GM21723 (cell line): Measurements from ENCODE around the gene TPT1.
A peak's percentile ranks its signal among the peaks of the same experiment; 100 is the strongest.
"Not testable (repeated sequence)": the region's sequence is repeated elsewhere in the genome, so short reads cannot be mapped to it uniquely, and the experiment has no call there.

Source experiments
- ATAC-seq: cut with Tn5 transposase; IDR thresholded peaks from one replicate; pipeline ENCODE4 v1.9.1; 2021; ENCODE audit warnings: mild to moderate bottlenecking, moderate library complexity; ENCODE audit not compliant: unreplicated experiment

The TPT1 gene

DNA sequence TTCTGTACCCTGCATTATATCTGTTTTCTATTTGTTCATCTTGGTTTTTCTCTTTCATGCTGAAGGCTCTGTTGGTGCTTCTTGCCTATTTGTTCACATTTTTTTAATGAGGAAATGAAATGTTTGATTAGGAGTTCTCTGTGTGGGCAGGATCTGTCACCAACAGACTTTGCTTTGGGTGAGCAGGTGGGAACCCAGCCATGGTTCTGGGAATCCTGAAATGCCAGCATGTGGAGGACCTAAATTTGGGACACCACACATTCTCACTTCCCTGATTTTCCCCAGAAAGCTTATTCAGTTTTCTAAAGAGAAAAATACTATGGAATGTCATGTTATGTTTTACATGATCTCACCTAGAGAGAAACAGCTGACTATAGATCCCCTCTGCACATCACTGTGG is 34.0 kb downstream of the TPT1 start:
- ATAC-seq = no peak

DNA sequence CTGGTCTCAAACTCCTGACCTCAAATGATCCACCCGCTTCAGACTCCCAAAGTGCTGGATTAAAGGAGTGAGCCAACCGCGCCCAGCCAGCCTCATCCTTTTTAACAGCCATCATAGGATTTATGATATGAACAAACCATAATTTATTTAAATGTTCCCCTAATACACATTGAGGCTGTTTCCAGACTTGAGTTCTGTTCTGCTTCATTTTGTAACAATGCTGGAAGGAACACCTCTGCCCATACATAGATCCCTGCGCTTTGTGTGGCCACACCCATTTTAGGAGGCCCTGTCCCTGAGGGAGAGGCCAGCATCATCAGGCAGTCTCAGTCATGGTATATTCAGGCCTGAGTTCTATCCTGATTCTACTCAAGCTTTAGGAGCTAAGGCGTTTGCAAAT is 35.9 kb downstream of the TPT1 start:
- no peak for ATAC-seq

DNA sequence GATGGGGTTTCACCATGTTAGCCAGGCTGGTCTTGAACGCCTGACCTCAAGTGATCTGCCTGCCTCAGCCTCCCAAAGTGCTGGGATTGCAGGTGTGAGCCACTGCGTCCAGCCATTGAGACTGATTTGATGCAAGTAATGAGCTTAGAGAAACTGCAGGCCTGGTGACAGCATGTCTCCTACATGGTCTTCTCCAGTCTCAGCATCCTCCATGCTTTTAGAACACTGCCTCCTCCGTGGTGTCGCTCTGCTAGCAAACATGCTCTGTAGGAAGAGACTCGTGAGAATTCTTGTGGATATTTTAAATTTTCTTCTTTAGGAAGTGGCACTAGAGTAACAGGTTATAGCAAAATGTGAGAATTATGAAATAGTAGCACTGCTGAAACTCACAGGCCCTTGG is 37.1 kb downstream of the TPT1 start:
- ATAC-seq = no peak

DNA sequence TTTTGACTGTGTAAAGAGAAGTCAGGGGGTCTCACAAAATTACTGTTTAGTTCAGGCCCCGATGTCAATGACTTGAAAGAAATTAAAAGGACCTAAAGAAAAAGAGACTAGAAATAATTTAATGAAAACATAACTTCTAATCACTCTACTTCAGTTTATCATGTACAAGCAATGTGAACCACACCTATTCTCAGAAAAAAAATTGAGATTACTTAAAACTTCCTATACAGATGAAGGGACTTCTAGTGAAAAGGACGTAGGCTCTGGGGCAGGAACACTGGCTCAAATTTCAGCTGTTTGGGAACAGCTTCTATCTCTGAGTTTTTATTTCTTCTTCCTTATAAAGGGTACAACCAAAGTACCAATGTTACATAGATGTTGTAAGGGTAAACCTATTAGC is 38.0 kb downstream of the TPT1 start:
- ATAC-seq = no peak

DNA sequence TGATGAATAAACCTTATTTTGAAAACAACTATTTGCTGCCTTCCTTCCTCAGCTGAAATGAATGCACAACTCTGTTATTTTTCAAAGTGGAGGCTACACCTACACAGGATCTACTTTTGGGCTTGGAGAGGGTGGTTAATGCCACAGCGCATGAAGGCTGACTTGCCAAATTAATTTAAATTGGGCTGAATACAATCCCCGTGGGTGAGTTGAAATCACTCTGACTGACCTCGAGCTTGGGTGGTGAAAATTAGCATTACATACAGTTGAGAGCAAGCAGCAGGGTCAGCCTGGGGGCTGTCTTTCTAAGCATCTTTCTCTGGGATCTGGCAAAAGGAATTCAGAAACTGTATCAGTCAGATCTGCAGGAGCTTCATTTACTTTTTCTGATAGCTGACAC is 38.5 kb downstream of the TPT1 start:
- no peak for ATAC-seq

DNA sequence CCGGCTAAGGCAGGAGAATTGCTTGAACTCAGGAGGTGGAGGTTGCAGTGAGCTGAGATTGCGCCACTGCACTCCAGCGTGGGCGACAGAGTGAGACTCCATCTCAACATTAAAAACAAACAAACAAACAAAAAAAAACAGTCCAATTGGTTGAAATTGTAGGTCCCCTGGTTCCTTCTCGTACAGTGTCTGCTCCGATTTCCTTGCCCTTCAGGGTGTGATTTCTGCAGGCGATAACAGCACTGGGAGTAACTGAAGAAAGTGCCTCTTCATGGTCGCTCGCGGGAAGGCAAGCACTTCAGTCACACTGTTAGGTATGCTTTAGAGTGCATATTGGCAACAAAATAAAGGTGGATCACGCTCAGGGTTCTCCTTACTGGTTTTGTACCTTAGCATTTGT is 39.7 kb downstream of the TPT1 start:
- ATAC-seq = no peak

DNA sequence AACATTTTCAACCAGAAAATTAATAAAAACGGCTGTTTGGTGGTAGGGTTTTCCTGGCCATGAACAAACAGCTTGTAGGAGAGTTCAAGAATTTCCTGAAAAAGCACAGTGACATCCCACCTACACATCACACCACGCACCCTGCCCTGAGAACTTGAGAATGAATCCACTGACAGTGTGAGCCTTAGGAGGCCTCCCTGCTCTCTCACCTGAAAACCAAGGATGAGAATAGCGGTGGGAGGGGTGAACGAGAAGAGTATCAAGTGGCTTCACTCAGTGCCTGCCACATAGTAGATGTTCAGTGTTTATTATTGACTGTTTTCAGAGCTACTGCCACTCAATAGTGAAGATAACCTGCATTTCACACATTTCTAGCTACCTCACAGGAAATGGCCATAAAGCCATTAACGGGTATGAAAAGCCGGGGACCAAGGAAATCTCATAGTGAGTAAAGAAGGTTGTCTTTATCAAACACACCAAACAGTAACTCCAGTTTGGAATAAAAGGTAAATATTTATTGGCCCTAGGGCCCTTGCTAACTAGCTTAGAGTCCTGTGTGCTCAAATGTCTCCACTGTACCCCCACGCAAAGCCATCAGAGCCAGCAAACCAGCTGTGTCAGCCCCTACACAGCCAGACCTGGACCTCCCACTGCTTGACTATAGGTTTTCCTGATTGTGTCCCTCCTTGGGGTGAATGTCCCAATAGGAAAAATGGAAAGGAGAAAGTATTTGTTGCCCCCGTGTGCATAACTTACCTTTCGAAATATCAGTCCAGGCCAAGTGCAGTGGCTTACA is 40.6 kb downstream of the TPT1 start:
- ATAC-seq = no peak

DNA sequence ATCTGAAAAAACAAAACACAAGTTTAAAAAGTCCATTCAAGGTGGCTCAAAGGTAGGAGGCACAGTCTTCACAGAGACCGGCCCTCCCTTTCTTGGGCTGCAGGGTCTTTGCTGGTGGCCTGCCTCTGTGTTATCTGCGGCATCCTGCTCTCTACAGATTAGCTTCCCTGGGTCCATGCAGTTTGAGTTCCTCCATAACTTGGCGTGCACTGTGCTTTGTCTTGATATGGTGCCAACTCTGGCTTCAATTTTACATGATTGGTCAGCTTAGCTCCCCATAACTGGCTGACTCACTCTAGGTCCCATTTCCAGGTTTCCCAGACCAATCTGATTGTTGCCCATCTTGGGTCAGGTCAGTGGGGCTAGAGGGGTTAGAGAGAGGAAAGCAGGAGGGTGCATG is 41.8 kb downstream of the TPT1 start:
- ATAC-seq = no peak

DNA sequence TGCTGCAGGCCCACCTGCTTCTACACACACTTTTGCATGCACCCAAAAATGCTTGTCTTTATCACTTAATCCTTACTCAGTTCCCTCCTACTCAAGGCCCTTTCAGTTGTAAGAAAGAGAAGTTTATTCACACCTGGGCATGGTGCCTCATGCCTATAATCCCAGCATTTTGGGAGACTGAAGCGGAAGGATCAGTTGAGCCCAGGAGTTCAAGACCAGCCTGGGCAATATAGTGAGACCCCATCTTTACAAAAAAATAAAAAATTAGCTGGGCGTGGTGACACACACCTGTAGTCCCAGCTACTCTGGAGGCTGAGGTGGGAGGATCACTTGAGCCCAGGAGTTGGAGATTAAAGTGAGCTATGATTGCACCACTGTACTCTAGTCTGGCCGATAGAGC is 42.4 kb downstream of the TPT1 start:
- not testable (repeated sequence) for ATAC-seq

DNA sequence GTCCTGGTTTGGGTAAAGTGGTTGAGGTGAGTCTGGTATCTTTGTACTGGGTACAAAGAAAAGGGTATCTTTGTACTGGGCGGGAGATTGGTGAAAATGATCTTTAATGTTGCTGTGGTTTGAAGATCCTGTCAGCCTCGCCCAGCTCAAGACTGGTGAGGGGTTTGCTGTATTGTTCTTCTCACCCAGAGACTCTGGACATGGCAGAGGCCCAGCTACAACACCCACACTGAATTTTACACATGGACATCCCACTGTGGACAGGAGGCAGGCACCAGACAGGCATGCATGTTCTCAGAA is 42.8 kb downstream of the TPT1 start:
- no peak for ATAC-seq

DNA sequence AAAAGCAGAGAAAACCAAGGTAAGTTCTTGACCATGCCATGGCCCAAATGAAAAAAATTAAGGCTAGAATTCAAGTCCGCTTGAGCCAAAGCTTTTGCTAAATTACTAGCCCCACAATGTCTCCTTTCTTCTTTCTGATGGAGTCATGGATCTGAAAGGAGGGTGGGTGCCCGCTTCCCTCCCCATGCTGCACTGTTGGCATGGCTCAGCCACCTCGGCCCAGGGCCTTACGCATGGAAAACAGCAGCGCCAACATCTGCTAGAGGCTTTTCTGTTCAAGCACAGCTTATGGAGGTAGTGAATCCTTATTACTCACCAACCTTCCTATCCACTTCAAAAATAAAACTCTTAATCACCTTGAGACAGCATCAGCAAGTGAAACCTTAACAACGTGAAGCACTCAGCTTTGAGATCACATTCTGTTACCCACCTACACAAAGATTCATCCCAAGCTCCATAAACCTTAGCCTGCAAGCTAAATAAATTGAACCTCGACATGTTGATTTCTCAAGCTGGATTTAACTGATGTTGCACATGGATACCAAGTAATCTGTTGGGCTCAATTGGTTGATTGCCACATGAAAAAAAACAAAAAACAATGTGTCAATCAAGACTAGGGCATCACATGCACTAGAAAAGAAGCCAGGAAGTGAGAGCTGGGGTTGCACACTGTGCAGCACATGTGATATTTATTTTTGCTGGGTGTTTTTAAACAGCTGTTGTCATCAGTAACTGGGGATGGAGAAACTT is 43.4 kb downstream of the TPT1 start:
- peak; percentile 81 for ATAC-seq

DNA sequence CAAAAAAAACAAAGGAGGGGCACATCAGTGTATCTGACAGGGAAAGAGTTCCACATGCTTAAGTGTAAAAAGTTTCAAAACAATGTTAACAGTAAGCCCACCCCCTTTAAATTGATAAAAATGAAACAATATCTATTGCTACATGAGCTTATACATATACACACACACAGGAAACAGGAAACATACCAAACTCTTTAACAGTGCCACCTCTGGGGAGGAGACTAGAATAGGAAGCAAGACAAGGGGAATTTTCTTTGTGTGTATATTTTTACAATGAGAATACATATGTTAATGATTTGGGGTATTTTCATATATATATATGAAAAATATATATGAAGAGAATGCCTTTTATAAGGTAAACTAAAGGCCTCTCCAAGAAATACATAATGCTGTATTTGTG is 44.7 kb downstream of the TPT1 start:
- ATAC-seq = no peak

DNA sequence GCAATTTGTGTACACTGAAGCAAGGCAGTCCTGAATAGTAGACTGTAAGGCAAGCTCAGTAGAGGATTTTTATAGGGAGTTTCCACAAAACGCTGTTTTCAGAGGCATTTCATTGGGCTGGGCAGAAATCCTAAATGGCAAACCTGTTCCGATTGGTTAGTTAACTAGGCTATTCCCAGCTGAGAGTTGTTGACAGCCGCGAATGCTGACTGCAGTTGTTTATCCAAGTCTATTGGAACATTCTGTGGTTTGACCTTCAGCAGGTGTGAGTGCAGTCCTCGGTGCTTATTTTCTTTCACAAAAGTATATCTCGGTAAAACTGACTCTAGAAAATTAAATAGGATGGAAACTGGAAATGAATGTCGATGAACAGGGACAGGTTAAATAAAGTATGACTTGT is 45.4 kb downstream of the TPT1 start:
- ATAC-seq = no peak

DNA sequence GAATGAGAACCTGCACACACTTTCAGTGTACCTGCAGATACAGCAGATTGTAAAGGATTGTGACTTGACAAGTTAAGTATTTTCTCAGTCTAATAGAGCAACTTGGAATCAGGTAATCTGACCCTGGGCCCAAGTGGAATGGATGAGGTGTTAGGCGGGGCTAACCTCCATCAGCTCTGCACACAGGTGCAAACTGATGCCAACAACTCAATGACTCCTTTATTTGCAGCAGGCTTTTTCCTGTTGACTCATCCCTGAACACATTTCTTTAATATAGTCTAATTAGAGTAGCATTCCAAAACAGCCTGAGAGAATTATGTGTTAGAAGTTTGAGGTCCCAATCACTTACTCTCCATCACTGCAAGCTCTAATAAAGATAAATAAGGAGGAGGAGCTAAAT is 48.8 kb downstream of the TPT1 start:
- no peak for ATAC-seq

DNA sequence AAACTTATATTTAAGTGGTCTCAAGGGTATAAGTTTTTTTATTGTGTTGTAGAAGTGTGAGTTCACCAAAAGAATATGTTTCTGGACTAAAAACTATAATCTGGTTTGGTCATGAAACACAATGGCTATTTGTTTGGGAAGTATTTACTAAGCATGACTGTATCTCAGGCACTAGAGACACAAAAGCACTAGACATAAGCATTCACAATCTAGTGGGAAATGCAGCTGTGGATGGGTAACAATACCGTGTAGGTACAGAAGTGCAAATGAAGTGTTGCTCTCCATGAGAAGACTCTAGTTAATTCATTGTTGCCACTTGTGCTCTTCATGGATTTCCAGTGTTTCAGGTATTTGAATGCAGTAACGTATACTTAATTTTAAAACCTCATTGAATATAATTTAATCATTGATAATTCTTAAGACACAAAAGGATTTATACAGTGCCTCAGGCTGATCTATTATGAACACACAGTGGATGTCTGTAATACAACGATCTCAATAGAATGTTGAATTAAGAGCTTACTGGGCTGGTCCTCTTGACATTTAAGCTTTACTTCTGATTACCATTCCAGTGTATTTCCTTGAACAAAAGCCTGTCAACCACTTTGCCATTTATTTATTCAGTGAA is 50.9 kb downstream of the TPT1 start:
- no peak for ATAC-seq
